GM19438 (cell line): ENCODE data around the gene PREX1.

Experiments
- ATAC-seq: cut with Tn5 transposase; IDR thresholded peaks from one replicate; pipeline ENCODE4 v1.9.1; 2021; ENCODE audit warnings: low read depth; ENCODE audit not compliant: unreplicated experiment

PREX1 gene

DNA sequence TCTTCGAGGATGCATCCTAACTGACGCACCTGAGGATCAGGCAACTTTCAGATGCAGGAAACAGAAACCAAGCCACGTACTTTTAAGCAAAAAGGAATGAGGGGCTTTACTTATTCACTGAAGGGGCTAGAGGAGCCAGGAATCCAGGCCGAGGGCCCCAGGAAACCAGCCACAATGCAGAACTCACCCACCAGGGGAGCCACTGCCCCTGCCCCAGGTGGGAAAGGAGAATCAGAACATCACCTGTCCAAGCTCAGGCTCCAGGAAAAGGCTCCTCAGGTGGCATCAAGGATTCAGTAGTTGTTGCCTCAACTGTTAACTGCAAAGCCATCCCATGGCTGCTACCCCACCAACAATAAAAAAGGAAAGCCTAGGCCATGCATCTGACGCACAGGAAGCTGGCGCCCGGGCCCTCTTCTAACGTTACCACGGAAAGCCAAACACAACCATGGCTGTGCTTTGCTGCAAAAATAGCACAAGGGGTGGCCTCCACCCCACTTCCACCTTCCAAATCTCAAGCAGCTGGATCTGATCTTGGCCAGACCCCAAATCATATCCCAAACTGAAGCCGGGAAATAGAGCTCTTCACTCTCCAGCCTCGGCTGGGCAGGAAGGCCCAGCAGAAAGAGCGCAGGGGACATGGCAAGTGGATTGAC is 121.0 kb downstream of the PREX1 start:
- ATAC-seq: no peak

DNA sequence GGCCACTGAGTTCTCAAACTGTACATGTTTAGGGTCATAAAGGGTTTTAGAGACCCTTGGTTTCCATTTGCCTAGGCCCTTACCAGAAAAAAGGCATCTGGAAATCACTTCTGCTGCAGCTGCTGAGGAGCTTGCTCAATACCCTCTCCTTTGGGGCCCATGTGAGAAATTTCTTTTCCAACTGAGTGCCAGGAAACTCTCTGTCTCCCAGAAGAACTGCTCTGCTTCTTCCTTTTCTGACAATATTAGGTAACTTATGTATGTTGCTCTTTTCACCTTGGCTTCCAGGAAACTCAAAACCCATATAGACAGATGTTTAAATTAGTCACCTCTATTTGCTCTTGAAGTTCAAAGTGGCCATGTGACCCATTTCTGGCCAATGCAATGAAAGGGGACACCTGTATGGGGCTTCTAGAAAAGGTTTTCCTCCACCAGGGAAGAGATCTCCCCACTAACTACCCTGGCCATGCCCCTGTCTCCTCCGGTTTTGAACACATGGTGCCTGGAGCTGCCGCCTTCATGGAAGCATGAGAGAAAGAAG is 121.6 kb downstream of the PREX1 start:
- no peak for ATAC-seq

DNA sequence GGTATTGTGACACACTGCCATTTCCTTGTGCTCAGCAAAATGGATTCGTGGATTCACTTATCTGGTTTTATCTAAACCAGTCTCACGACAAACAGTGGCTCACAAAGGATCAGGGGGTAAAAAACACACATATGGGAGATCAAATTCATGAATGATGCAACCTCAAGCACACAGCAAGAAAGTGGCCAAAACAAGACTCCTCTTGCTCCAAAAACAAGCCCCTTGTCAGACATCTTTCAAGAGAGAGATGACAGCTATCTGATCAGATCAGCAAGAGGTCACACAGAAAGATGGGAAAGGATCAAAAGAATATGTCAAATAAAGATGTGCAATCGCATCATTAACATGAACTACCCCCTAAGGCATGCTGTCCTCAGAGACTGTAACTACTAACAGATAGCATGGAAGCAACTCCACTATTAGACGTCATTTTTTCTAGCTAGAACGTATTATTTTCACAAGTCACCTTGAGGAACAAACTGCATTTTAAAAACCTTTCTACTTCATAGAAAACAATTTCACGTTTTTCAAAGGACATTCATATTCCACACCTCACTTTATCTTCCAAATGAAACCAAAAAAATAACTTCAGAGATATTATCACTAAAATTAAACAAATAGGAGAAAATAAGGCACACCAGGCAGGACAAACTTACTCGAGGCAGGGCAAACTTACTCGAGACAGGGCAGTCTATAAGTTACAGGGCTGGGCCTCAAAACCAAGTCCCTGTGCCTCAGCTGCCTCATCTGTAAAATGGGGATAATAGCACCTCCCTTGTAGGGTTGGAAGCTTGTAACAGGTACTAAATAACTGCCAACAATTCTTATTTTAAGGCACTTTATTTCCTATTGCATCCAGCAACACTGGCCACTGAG is 122.3 kb downstream of the PREX1 start:
- no peak for ATAC-seq

DNA sequence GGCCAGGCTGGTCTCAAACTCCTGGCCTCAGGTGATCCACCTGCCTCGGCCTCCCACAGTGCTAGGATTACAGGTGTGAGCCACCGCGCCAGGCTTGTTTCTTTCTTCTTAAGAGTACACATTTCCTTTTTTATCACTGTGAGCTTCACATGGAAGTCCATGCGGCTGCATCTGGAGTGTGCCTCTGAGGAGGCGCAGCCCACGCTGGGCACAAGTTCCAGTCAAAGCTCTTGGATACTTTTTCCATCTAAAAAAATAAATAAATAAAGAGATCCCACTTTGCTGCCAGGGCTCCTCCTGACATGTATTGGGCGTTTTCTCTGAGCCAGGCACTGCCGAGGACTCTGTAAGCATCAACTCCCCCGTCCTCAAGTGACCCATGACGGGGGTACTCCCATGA is 123.0 kb downstream of the PREX1 start:
- ATAC-seq: no peak

DNA sequence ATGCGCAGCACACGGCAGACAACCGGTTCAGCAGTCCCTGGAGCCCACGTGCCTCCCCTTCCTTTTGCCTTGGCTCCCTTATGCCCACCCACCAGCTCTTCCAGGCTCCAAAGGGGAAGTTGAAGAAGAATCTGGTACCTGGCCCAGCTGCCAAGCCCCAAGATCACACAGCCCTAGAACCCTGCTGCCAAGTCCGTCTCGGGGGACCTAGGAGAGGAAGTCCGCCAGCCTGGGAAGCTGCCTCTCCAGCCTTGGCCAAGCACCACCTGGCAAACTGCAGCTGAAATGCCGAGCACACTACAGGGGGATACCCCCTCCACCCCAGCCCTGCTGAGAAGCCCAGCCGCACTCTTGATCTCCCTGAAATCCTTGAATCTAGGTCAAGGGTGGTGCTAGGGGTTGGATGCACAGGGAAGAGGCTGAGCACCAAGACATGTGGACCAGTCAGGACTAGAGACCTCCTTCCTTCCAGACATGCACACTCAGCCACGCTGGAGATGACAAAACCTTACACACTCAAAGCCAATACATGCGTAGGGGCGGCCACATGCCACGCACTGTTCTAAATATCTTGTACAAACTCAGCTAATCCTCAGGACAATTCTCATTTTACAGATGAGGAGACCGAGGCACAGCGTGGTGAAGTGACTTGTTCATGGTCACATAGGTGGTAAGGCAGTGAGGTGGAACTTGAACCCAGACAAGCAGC is 124.1 kb downstream of the PREX1 start:
- no peak for ATAC-seq

DNA sequence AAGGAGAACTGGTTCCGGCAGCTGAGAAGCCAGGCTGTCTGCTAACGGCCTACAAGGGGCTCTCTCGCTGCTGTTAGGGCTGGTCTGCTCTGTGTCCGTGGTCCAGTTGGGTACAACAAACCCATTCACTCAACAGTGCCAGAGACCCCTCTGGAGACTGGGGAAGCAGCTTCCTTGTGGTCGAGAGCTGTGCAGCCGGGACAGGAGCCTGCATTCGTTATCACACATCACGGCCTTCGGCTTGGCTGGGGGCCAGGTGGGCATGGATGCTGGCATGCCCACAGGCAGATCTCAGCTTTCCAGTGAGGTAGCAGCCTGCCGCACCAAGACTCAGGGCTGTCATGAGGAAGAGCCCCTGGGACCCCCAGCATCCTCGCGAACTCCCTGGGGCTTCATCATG is 124.7 kb downstream of the PREX1 start:
- no peak for ATAC-seq

DNA sequence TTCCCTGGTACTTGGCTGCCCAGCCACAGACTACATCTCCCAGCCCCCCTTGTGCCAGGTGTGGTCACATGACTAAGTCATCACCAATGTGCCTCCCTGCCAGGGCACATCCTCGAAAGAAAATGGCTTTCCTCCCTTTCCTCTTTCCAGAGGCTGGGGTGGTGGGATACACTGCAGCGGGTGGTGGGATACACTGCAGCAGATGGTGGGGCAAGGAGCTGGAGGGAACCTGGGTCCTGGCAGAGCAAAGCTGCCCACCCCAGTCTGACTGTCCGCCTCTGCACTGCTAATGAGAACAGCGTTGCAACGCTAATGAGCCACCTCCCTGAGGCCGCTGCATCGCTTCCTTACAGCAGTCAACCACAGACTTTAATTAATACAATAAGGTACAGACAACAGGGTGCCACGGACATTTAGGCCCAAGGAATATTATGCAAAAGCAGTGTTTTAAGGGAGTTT is 125.3 kb downstream of the PREX1 start:
- ATAC-seq: no peak

DNA sequence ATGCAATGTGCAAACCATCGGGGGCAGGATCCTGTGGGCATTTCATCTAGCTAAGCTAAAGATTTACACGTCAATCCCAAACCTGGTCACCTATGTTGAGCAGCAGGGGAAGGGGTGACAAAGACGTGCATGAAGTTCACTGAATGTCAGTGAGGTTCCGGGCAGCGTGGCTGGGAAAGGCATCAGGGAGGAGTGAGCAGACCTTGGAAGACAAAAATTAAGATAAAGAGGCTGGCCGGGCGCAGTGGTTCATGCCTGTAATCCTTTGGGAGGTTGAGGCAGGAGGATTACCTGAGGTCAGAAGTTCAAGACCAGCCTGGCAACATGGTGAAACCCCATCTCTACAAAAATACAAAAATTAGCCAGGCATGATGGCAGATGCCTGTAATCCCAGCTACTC is 126.1 kb downstream of the PREX1 start:
- ATAC-seq: no peak

DNA sequence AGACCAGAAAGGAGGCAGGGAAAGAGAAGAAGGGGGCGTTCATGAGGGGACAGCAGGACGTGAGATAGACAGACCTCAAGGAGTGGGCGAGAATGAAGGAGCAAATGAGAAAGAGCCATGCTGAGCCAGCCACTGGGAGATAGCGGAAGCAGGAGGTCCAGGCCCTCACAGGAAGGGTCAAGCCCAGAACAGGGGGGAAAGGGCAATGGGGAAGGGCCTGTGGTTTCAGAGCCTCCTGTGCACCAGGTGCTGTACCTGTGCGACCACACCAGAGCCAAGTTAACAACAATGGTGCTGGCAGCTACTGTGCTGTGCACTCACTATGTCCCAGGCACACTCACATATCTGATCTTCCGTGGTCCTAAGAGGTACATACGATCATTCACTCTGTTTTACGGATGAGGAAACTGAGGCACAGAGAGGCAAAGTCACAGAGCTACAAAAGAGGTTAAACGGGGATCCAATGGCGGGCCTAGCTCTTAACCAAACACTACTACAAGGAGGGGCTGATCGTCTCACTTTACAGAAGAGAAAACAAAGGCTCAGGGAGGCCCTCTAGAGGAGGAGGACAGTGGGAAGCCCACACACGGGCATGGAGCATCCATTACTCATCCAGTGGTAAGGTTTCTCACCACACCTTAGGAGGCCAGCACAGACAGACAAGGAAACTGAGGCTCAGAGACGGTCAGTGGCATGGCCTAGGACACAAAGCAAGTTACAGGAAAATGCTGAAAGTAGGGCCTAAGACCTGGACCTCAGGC is 129.1 kb downstream of the PREX1 start:
- no peak for ATAC-seq

DNA sequence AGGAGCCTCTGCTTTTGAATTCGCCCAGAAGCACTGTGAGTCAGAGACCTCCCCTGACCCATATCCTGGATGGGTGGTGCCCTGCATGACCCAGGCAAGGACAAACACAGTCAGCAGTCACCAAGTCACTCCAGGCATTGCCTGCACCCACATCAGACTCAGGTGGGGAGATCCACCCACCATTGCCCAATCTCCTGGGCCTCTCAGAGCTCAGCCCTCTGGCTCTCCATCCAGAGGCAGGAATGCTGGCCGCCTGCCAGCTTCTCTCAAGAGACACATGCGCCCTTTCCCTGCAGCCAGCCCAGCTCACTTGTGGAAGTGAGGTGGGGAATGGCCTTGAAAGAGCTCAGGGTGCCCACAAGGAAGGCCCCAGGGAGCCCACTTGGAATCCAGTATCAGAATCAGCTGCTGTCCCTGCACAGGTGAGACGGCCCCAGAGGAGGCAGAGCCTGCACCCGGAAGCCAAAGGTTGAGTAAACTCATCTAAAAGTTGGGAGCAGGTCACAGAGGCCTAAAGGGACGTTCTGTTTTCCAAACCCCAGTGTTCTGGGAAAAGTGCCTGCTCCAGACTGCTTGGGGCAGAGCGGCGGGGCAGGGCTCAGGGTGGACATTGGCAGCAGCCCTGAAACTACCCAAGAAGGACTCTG is 129.8 kb downstream of the PREX1 start:
- no peak for ATAC-seq

DNA sequence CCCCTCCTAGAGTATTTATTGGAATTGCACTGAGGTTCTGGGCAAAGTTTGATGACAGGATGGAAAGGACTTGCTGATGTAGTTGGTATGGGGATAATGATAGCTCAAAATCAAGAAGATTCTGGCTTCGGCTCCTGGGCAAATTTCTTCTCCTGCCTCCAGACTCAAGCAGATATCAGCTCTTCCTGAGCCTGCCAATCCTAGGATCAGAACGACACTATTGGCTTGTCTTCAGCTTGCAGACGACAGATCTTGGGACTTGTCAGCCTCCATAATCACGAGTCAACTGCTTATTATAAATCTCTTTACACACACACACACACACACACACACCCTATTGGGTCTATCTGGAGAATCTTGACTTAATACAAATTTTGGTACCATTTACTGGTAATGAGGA is 131.1 kb downstream of the PREX1 start:
- no peak for ATAC-seq

DNA sequence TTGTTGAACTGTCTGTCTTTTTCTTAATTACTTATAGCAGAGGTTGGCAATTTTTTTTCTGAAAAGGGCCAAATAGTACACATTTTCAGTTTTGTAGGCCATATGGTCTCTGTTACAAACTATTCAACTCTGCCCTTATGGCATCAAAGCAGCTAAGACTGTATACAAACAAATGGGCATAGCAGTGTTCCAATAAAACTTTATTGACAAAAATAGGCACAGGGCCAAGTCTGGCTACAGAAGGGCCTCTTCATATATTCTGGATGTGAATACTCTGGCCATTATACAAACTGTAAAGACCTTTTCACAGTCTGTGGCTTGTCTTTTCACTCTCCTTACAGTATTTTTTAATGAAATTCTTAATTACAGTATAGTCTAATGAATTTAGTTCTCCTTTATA is 132.1 kb downstream of the PREX1 start:
- no peak for ATAC-seq

DNA sequence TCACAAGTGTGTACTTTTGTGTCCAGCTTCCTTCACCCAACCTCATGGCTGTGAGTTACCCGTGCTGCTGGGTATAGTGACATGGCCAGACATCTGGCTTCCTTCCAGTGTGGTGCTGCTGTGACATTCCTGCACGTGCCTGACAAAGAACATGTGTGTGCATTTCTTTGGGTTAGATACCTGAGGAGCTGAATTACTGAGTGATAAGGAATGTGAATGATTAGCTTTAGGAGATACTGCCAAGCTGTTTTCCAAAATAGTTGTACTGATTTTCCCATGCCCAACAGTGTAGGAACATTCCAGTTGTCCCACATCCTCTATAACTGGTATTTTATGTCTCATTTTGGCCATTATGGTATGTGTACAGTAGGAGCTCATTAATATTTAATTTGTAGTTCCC is 132.5 kb downstream of the PREX1 start:
- ATAC-seq: no peak

DNA sequence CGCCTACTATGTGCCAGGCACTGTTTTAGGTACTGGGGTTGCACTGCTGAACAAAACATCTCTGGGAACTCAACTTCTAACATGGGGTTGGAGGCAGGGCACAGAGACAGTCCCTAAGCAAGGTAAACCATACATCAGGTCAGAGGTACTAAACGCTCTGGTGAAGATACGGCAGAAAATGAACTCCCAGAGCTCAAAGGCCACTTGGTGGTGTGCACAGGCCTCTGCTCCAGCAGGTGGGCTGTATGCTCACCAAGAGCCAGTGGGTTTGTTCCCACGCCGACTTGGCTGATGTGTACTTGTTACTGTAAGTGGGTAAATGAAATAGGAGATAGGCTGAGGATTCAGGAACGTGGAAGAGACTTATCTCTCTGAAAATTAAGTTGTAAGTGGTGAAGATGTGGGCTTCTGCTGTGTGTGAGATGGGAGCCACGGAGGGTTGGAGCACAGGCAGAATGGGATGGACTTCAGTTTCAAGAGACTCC is 133.4 kb downstream of the PREX1 start:
- ATAC-seq: no peak

DNA sequence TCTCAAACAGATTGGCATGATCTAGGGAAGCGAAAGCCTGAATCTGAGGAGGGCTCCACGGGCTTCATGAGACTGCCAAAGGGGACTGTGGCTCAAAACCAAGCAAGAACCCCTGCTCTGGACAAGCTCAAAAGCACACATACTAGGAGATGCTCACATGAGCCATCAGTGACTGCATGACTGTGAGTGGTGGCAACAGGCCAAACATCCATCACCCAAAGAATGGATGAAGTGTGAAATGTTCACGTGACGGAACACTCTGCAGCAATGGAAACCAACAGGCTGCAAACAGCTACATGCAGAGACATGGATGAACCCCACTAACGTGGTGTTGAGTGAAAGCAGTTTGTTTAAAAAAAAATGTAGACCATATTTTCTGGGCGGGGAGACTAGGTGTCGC is 136.3 kb downstream of the PREX1 start:
- no peak for ATAC-seq

DNA sequence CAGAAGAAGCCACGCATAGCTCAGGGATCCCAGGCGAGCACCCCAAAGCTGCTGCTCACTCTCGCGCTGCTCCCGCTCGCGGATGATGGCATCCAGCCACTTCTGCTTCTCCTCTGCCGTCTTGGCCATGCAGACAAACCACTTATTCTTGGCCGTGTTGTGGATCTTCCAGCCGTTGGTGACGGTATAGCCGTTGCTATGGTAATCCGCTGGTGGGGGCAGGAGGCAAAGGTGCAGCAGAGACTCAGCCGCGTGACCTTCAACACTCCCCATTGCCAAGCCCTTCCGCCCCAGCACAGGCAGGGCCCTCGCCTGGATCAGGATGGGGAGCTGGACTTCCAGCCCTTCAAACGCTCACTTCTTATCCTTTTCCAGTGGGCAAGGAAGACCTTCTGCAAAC is 136.9 kb downstream of the PREX1 start:
- ATAC-seq: no peak

DNA sequence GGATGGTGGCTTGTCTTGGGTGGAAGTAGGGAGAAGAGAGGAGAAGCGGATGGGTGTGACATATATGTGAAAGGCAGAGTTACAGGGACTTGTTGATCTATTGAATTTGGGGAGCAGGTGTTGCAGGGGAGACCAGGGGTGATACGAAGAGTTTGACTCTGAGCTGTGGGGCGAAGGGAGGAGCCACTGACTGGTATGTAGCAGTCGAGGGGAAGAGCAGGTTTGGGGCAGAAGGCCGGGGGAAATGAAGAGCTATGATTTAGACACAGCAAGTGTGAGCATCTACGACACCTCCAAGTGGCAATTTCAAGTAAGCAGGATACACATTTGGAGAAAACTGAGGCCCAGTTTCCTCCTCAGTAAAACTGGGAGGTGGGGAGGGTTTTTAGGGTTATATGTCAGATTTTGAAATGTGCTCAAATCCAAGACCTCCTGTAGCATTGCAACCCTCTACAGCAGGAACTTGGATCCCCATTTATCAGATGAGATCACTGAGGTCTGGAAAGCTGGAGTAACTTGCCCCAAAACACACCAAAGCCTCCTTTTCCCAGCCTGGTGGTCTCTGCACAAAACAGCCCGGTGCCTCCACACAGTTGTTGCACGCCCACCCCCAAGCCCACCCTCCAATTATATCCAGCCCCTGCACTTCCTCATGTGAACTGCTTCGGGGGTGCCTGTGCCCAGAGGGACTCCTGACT is 137.8 kb downstream of the PREX1 start:
- ATAC-seq: no peak

DNA sequence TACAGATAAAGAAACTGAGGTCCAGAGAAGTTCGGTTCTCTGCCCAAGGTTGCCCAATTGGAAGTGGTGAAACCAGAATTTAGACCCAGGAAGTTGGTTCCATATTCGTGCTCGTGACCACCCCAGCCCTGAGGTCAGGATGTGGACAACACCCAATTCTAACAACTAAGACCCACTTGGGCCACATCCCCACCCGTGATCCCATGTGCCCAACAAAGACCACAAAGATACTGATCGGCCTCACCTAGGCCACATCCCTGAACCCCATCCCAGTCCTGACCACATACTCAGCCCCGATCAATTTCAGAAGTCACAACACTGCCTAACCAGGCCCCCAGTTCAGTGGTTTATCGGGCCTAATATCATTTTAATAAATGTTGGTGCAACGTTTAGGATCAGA is 138.4 kb downstream of the PREX1 start:
- no peak for ATAC-seq

DNA sequence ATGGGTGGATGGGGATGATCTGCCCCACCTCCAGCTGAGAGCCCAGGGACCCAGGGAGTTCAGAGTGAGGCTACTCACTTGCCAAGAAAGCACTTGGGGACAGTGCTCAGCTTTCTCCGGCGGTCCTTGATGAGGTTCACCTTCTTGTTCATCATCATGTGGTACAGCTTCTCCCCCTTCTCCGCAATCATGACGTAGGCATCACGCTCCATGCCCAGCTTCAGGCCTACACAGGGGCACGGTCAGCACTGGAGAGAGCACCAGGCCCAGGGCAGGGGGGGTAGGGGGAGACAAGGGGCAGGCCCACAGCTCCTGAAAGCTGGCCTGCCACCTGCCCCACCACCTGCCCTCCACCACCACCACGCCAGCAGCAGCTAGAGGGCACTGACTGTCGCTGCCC is 139.2 kb downstream of the PREX1 start:
- no peak for ATAC-seq
